Measurements from ENCODE around the gene METTL26. TPM values are rescaled to one million over a fixed set of nuclear protein-coding genes. Genes with fewer than 3 reads are reported as not detected.

METTL26 gene
- total and polyA plus RNA-seq, 2 experiments from 2014 or later = 155 to 218 TPM

GRCh38 chr16:659618-660017 lies 23.5 kb upstream of the METTL26 start:
- WGBS, 2 experiments (ENCODE audit: low coverage in 1 of 2, low lambda C conversion rate in 2 of 2, missing lambda C conversion rate in 2 of 2) = 95 to 96% methylated on average over 13 to 14 of the region's 20 CpGs
- Histone ChIP-seq H3K36me3 (ENCODE audit: low read depth) (no peaks in the 10 kb centered on the region), H3K9me3 (ENCODE audit: low read depth) (no peaks in the 10 kb centered on the region), H3K79me2 (ENCODE audit: insufficient read depth) (no peaks in the 10 kb centered on the region), H4K20me1 (ENCODE audit: insufficient read depth) (no peaks in the 10 kb centered on the region), H3K4me3 (no peak overlapping the region), H3K27ac (no peak overlapping the region), H3K4me2 (ENCODE audit: unreplicated experiment) (no peak overlapping the region), H3F3A (ENCODE audit: insufficient read depth) (no peaks in the 10 kb centered on the region), H2AFZ (no peak overlapping the region), H3K9me2 (ENCODE audit: insufficient read depth) (no peaks in the 10 kb centered on the region), H3K9ac (no peak overlapping the region), H3K4me1 (ENCODE audit: insufficient read depth) (no peaks in the 10 kb centered on the region), H3K27me3 (replicated peaks; ENCODE audit: insufficient read depth) (no peaks in the 10 kb centered on the region)
- TF ChIP-seq EZH2 (IDR thresholded peaks at IDR 0.05; ENCODE audit: insufficient read depth, poor library complexity, severe bottlenecking) (no peak), EZH2phosphoT487 (IDR thresholded peaks at IDR 0.05; ENCODE audit: insufficient read depth, low read depth) (no peak)
- DNase-seq = no peak
- in situ Hi-C loops (cut with MboI) = no loop called here

GRCh38 chr16:658679-659571 lies 22.8 kb upstream of the METTL26 start:
- TF ChIP-seq EZH2phosphoT487 (IDR thresholded peaks at IDR 0.05; ENCODE audit: insufficient read depth, low read depth) (no peak), EZH2 (IDR thresholded peaks at IDR 0.05; ENCODE audit: insufficient read depth, poor library complexity, severe bottlenecking) (no peak)
- Histone ChIP-seq H3K4me1 (ENCODE audit: insufficient read depth) (no peaks in the 10 kb centered on the region), H3K9me3 (ENCODE audit: low read depth) (no peaks in the 10 kb centered on the region), H3K27me3 (replicated peaks; ENCODE audit: insufficient read depth) (no peaks in the 10 kb centered on the region), H3K36me3 (ENCODE audit: low read depth) (no peaks in the 10 kb centered on the region), H4K20me1 (ENCODE audit: insufficient read depth) (no peaks in the 10 kb centered on the region), H3K4me3 (no peak overlapping the region), H3K4me2 (ENCODE audit: unreplicated experiment) (no peak overlapping the region), H2AFZ (no peak overlapping the region), H3K27ac (no peak overlapping the region), H3K9me2 (ENCODE audit: insufficient read depth) (no peaks in the 10 kb centered on the region), H3K9ac (no peak overlapping the region), H3F3A (ENCODE audit: insufficient read depth) (no peaks in the 10 kb centered on the region), H3K79me2 (ENCODE audit: insufficient read depth) (no peaks in the 10 kb centered on the region)
- in situ Hi-C loops (cut with MboI) = no loop called here
- 91 to 95% methylated on average over 27 to 35 of the region's 35 CpGs for WGBS, 2 experiments (ENCODE audit: low coverage in 1 of 2, low lambda C conversion rate in 2 of 2, missing lambda C conversion rate in 2 of 2)
- DNase-seq = no peak

GRCh38 chr16:657487-657886 lies 21.4 kb upstream of the METTL26 start:
- DNase-seq = no peak
- Histone ChIP-seq H3K4me1 (ENCODE audit: insufficient read depth) (no peaks in the 10 kb centered on the region), H3K9ac (no peak overlapping the region), H3K9me2 (ENCODE audit: insufficient read depth) (no peaks in the 10 kb centered on the region), H3K36me3 (ENCODE audit: low read depth) (no peaks in the 10 kb centered on the region), H3K79me2 (ENCODE audit: insufficient read depth) (no peaks in the 10 kb centered on the region), H3K9me3 (ENCODE audit: low read depth) (no peaks in the 10 kb centered on the region), H4K20me1 (ENCODE audit: insufficient read depth) (no peaks in the 10 kb centered on the region), H3K4me2 (ENCODE audit: unreplicated experiment) (no peak overlapping the region), H3K4me3 (no peak overlapping the region), H2AFZ (no peak overlapping the region), H3K27ac (no peak overlapping the region), H3K27me3 (replicated peaks; ENCODE audit: insufficient read depth) (no peaks in the 10 kb centered on the region), H3F3A (ENCODE audit: insufficient read depth) (no peaks in the 10 kb centered on the region)
- TF ChIP-seq EZH2 (IDR thresholded peaks at IDR 0.05; ENCODE audit: insufficient read depth, poor library complexity, severe bottlenecking) (no peak), EZH2phosphoT487 (IDR thresholded peaks at IDR 0.05; ENCODE audit: insufficient read depth, low read depth) (no peak)
- 89 to 94% methylated on average over 9 to 22 of the region's 22 CpGs for WGBS, 2 experiments (ENCODE audit: low coverage in 1 of 2, low lambda C conversion rate in 2 of 2, missing lambda C conversion rate in 2 of 2)
- in situ Hi-C loops (cut with MboI) = no loop called here

GRCh38 chr16:654034-654433 lies 17.9 kb upstream of the METTL26 start:
- no peak for DNase-seq
- Histone ChIP-seq H3K4me2 (ENCODE audit: unreplicated experiment) (no peak overlapping the region), H4K20me1 (ENCODE audit: insufficient read depth) (no peaks in the 10 kb centered on the region), H3K4me3 (no peak overlapping the region), H3K27me3 (replicated peaks; ENCODE audit: insufficient read depth) (no peaks in the 10 kb centered on the region), H3K27ac (no peak overlapping the region), H3K79me2 (ENCODE audit: insufficient read depth) (peaks cover 11% of the 10 kb centered on the region), H3K9me2 (ENCODE audit: insufficient read depth) (no peaks in the 10 kb centered on the region), H3K9me3 (ENCODE audit: low read depth) (no peaks in the 10 kb centered on the region), H3K36me3 (ENCODE audit: low read depth) (no peaks in the 10 kb centered on the region), H3K9ac (no peak overlapping the region), H3K4me1 (ENCODE audit: insufficient read depth) (no peaks in the 10 kb centered on the region; the same call in 1 of the 2 replicates), H2AFZ (no peak overlapping the region), H3F3A (ENCODE audit: insufficient read depth) (no peaks in the 10 kb centered on the region)
- TF ChIP-seq EZH2phosphoT487 (IDR thresholded peaks at IDR 0.05; ENCODE audit: insufficient read depth, low read depth) (no peak), EZH2 (IDR thresholded peaks at IDR 0.05; ENCODE audit: insufficient read depth, poor library complexity, severe bottlenecking) (no peak)
- 93 to 98% methylated on average over 12 of the region's 12 CpGs for WGBS, 2 experiments (ENCODE audit: low coverage in 1 of 2, low lambda C conversion rate in 2 of 2, missing lambda C conversion rate in 2 of 2)
- in situ Hi-C loops (cut with MboI) = no loop called here

All from GM23248 (cell line).